Measurements from ENCODE around the gene IKZF3.
A peak's percentile ranks its signal among the peaks of the same experiment; 100 is the strongest.

IKZF3 gene

DNA sequence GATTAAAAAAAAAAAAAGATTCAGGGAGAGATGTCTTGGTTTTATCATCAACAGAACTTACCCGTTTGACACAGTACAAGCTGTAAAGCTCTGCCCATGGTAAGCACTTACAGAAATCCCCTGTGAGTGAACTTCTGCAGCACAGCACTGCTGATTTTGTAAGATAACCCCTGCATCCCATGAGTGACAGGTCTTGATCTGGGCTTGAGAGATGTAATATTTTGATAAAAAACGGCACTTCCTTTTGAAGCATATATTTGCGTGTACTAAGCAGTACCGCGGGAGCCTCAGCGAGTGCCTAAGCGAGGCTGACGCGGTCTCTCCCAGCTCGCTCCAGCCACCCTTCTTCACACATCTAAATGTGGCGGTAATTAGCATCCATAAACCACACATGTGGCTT is 50.5 kb downstream of the IKZF3 start:
- Mint-ChIP-seq H3K4me1 (ENCODE audit: low read depth) (peaks cover 78% of the 10 kb centered on the region), H3K4me3 (peak overlapping the region; percentile 72), H3K36me3 (ENCODE audit: low read depth) (peaks cover 85% of the 10 kb centered on the region)

DNA sequence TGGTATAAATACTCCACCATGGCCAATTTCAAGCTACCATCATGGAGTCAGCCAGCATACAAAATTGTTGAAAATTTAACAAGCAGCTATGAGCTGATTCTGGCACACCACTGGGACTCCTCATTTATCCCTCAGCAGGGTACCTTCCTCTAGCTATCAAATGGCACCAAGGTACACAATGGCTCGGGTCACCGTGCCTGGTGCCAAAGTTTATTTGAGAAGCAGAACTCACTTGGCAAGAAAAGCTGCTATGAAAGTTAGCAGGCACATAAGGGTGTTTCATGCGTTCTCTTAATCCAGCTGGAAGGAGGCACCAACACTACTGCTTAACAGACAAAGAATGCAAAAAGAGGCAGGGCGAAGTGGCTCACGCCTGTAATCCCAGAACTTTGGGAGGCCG is 51.6 kb downstream of the IKZF3 start:
- H3K4me1 Mint-ChIP-seq (ENCODE audit: low read depth) = peaks cover 79% of the 10 kb centered on the region

More for the DNA sequence above, 50.5 kb downstream of the IKZF3 start:
- Mint-ChIP-seq H3K27ac (peak overlapping the region; percentile 90), H3K27me3 (no peaks in the 10 kb centered on the region), H3K9me3 (no peaks in the 10 kb centered on the region)

DNA sequence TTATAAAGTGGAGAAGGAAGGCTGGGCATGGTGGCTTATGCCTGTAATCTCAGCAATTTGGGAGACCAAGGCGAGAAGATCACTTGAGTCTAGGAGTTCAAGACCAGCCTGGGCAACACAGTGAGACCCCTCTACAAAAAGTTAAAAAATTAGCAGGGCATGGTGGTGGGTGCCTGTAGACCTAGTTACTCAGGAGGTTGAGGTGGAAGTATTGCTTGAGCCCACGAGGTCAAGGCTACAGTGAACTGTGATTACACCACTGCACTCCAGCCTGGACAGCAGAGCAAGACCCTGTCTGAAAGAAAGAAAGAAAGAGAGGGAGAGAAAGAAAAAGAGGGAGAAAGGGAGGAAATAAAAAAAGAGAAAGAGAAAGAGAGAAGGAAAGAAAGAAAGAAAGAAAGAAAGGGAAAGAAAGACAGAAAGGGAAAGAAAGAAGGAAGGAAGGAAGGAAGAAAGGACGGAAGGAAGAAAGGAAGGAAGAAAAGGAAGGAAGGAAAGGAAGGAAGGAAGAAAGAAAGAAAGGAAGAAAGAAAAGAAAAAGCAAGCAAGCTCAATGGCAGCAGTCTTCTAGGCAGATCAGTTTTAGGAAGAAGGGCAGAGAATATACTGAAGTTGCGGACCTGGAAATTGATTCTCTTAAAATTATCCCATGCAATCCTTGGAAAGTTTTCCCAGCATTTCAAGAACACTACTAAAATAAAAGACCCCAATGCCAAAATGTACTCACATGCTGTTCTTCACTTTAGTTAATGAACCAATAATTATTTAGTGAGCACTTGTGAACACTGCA is 53.0 kb downstream of the IKZF3 start:
- H3K27me3 Mint-ChIP-seq = no peaks in the 10 kb centered on the region
- peak overlapping the region; percentile 77 for H3K27ac Mint-ChIP-seq
- no peaks in the 10 kb centered on the region for H3K9me3 Mint-ChIP-seq
- H3K4me1 Mint-ChIP-seq (ENCODE audit: low read depth) = peaks cover 90% of the 10 kb centered on the region
- H3K4me3 Mint-ChIP-seq = no peak overlapping the region
- peaks cover 84% of the 10 kb centered on the region for H3K36me3 Mint-ChIP-seq (ENCODE audit: low read depth)

More for the DNA sequence above, 51.6 kb downstream of the IKZF3 start:
- H3K27me3 Mint-ChIP-seq = no peaks in the 10 kb centered on the region
- no peaks in the 10 kb centered on the region for H3K9me3 Mint-ChIP-seq
- peaks cover 82% of the 10 kb centered on the region for H3K36me3 Mint-ChIP-seq (ENCODE audit: low read depth)
- no peak overlapping the region for H3K27ac Mint-ChIP-seq
- peak overlapping the region; percentile 26 for H3K4me3 Mint-ChIP-seq

DNA sequence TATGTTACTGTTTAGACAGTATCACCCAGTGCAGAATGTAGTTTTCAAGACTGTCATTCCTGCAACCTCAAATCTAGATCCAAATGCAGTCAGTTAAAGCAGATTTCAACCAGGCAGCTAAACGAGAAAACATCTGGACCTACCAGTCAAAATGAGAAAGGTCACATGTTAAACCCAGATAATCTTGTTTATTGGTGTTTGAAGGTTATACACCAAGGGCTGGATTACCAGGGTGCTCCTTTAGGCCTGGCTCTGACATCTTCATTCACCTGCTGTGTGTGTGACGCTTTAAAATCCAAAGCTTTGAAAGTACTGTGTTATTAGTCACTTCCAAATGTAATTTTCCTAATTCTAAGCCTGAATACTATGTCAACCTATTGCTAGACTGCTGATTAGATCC is 54.9 kb downstream of the IKZF3 start:
- H3K27ac Mint-ChIP-seq = no peak overlapping the region
- no peaks in the 10 kb centered on the region for H3K9me3 Mint-ChIP-seq
- peaks cover 84% of the 10 kb centered on the region for H3K36me3 Mint-ChIP-seq (ENCODE audit: low read depth)
- H3K4me1 Mint-ChIP-seq (ENCODE audit: low read depth) = peaks cover 87% of the 10 kb centered on the region
- H3K27me3 Mint-ChIP-seq = no peaks in the 10 kb centered on the region
- H3K4me3 Mint-ChIP-seq = no peak overlapping the region

DNA sequence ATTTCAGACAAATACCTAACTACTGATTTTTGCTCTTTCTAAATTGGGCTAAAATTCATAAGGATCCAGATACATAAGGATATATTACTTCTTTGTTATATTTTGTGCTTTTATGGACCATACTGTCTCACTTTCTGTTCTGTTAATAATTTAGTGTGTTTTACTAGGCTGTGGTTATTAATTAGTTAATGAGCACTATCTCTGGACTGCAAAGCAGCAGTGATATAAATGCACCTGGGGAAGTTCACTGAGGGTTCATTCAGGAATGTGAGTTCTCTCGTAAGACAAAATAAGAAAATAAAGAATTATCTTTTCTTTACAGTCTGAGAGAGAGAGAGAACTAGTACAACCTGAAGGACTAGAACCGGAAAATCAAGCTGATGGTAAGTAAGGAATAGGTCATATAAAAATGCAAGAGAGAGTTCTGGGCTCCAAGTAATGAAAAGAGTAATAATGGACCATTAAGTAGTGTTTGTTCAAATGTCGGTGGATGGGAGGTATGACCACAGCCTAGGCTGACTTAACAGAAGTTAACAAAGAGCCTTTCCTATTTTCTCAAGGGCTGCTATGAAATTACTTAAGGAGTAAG is 55.6 kb downstream of the IKZF3 start:
- H3K27me3 Mint-ChIP-seq = no peaks in the 10 kb centered on the region
- peaks cover 82% of the 10 kb centered on the region for H3K36me3 Mint-ChIP-seq (ENCODE audit: low read depth)
- no peak overlapping the region for H3K27ac Mint-ChIP-seq
- no peaks in the 10 kb centered on the region for H3K9me3 Mint-ChIP-seq
- H3K4me3 Mint-ChIP-seq = no peak overlapping the region
- peaks cover 80% of the 10 kb centered on the region for H3K4me1 Mint-ChIP-seq (ENCODE audit: low read depth)

DNA sequence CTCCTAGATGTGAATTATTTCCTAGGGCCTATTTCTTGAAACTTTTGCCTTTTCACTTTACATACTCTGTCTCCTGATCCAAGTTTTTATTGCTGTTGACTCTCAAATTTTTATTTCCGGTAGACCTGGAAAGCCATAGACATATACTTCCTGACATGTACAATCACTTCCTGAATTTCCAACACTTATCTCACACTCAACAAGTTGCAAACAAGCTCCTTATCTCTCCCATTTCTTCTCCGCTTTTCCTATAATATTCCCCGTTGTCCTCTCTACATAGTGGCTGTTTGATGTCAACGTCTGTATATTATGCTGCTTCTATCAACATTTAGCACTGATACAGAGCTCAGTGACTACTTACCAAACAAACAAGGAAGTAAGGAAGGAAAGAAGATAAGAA is 59.3 kb downstream of the IKZF3 start:
- H3K27ac Mint-ChIP-seq = peak overlapping the region; percentile 27
- H3K4me3 Mint-ChIP-seq = no peak overlapping the region
- no peaks in the 10 kb centered on the region for H3K27me3 Mint-ChIP-seq
- H3K4me1 Mint-ChIP-seq (ENCODE audit: low read depth) = peaks cover 80% of the 10 kb centered on the region
- H3K36me3 Mint-ChIP-seq (ENCODE audit: low read depth) = peaks cover 71% of the 10 kb centered on the region
- no peaks in the 10 kb centered on the region for H3K9me3 Mint-ChIP-seq

DNA sequence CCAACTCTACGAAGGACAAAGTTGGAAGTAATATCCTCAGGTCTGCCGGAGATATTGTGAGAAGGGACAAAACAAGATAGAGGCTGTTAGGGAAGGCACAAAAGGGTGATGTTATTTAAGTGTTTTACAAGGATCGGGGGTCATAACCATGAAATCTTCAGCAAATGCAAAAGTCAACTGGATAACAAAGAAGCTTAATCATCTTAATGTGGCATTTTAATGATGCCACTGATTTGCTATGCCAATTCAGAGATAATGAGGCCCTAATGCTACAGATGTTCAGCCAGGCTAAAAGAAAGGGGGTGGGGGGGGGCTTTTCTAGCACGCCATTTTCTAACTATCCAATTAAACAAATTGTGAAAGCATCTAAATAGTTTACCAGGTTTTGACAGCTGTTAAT is 63.1 kb downstream of the IKZF3 start:
- H3K27ac Mint-ChIP-seq = peak overlapping the region; percentile 81
- peaks cover 71% of the 10 kb centered on the region for H3K36me3 Mint-ChIP-seq (ENCODE audit: low read depth)
- H3K9me3 Mint-ChIP-seq = no peaks in the 10 kb centered on the region
- peaks cover 80% of the 10 kb centered on the region for H3K4me1 Mint-ChIP-seq (ENCODE audit: low read depth)
- no peaks in the 10 kb centered on the region for H3K27me3 Mint-ChIP-seq
- H3K4me3 Mint-ChIP-seq = peak overlapping the region; percentile 56

DNA sequence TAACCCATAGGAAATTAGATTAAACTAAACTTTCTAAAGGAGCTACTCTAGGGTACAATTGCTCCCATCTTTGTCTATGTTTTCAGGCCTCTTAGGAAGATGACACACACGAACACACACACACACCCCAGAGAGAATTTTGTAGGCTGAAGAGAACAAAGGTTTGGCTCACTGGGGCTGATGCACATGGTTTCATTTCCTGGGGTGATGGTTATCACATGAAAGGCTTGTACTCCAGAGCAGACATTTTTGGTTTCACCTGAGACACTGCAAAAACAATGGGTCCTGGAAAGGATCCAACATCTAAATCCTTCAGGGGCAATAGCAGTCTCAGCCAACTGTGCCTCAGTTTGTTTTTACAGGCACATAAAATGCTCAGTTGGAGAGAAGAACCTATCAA is 63.6 kb downstream of the IKZF3 start:
- H3K27ac Mint-ChIP-seq = peak overlapping the region; percentile 81
- peak overlapping the region; percentile 56 for H3K4me3 Mint-ChIP-seq
- H3K27me3 Mint-ChIP-seq = no peaks in the 10 kb centered on the region
- peaks cover 76% of the 10 kb centered on the region for H3K4me1 Mint-ChIP-seq (ENCODE audit: low read depth)
- peaks cover 67% of the 10 kb centered on the region for H3K36me3 Mint-ChIP-seq (ENCODE audit: low read depth)
- H3K9me3 Mint-ChIP-seq = no peaks in the 10 kb centered on the region

DNA sequence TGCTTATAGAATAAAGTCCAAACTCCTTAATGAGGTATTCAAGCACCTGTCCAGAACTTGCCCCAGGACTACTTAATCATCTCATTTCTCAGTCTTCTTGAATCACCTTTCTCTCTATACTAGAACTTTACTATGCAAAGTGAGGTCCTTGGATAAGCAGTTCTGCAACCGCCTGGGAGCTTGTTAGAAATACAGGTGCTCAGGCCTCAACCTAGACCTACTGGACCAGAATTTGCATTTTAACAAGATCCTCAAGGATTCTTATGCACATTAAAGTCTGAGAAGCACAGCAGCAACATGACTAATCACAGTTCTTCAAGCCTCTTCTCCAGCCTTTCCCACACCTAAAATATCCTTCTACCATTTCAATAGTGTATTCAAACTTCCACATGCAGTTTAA is 64.7 kb downstream of the IKZF3 start:
- peaks cover 77% of the 10 kb centered on the region for H3K4me1 Mint-ChIP-seq (ENCODE audit: low read depth)
- H3K27ac Mint-ChIP-seq = peak overlapping the region; percentile 54
- no peaks in the 10 kb centered on the region for H3K27me3 Mint-ChIP-seq
- H3K9me3 Mint-ChIP-seq = no peaks in the 10 kb centered on the region
- no peak overlapping the region for H3K4me3 Mint-ChIP-seq
- H3K36me3 Mint-ChIP-seq (ENCODE audit: low read depth) = peaks cover 64% of the 10 kb centered on the region

DNA sequence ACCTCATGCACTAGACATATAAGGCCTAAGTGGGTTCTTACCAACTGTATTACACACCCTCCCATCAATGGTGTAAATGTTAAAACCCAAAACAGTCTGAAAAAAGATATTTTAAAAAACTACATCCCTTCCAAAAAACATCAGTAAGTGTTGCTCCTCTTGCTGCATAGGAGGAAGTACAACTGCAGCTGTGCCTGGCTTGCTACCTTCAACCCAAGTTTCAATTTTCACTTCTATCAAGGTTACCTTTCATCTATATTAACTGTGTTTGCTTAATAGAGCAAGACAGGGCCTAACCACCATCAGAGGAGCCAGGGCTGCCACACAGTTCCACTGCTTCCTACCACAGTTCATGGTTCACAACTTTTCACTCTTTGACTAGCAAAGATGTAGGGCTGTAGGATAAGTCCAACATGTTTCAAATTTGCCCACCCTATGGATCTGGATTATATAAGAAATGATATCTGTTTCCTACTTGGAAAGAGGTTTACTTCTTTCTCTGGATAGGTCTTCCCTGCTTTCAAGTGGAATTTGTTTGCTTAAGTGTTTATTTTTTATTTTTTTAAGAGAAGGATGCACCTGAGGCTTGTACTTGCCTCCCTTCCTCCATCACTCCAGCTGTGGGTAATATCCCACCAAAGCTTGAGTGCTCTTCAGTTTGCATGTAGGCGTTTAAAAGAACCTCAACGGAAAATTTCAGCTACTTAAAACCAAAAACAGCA is 69.7 kb downstream of the IKZF3 start:
- Mint-ChIP-seq H3K27me3 (no peaks in the 10 kb centered on the region), H3K27ac (peak overlapping the region; percentile 91), H3K4me3 (peak overlapping the region; percentile 64), H3K4me1 (ENCODE audit: low read depth) (peaks cover 87% of the 10 kb centered on the region), H3K9me3 (no peaks in the 10 kb centered on the region), H3K36me3 (ENCODE audit: low read depth) (peaks cover 80% of the 10 kb centered on the region)

DNA sequence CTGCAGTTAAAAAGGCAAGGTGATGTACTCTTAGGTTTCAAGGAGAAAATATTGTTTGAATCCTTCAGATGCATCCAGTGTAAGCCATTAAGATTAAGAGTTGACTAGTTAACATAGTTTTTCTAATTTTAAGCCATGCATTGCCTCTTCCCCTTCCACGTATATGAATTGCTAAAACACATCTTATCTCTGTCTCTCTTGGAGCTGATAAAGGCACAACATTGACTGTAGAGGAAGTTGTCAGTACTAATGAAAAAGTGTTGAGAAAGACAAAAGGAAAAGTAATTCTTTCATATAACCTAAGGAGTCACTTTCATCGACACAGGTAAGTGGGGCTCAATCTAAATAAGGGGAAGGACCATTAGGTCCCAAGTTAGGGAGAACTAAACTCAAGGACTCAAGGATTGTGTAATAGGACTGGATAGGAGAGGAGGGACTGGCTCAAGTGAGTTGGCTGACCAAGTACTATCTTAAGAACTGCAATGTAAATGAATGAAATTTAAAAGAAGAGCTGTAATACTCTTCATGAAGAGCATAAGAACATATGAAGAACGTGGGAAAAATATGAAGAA is 70.7 kb downstream of the IKZF3 start:
- peaks cover 81% of the 10 kb centered on the region for H3K4me1 Mint-ChIP-seq (ENCODE audit: low read depth)
- H3K36me3 Mint-ChIP-seq (ENCODE audit: low read depth) = peaks cover 76% of the 10 kb centered on the region
- H3K27ac Mint-ChIP-seq = peak overlapping the region; percentile 91
- H3K9me3 Mint-ChIP-seq = no peaks in the 10 kb centered on the region
- H3K4me3 Mint-ChIP-seq = peak overlapping the region; percentile 57
- no peaks in the 10 kb centered on the region for H3K27me3 Mint-ChIP-seq

DNA sequence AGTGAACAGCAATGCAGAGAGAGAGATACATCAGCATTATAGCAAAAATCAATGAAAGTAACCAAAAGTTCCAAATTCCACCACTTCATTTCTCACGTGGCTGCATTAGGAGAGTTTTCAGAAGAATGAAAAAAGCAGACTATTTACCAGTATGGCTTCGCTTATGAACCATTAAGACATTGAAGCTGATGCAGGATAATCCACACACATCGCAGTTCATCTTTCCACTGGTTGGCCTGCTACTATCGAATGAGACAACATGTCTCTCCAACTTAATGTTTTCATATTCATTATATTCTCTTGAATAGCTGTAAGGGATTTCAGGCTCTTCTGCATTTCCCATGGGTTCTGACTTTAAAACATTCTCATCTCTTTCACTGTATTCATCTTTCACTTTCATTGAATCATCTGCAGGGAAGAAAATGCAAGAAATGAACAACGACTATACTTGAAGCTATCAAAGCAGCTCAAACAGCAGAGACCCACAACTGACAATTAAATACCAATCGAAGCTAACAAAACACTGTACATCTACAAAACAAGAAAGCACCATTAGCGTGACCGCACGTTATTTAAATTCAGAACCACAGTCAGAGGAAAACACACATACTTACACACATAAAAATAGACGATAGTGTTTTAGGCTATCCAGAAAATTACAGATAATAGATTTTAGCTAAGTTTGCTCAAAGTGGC is 71.4 kb downstream of the IKZF3 start:
- H3K36me3 Mint-ChIP-seq (ENCODE audit: low read depth) = peaks cover 77% of the 10 kb centered on the region

DNA sequence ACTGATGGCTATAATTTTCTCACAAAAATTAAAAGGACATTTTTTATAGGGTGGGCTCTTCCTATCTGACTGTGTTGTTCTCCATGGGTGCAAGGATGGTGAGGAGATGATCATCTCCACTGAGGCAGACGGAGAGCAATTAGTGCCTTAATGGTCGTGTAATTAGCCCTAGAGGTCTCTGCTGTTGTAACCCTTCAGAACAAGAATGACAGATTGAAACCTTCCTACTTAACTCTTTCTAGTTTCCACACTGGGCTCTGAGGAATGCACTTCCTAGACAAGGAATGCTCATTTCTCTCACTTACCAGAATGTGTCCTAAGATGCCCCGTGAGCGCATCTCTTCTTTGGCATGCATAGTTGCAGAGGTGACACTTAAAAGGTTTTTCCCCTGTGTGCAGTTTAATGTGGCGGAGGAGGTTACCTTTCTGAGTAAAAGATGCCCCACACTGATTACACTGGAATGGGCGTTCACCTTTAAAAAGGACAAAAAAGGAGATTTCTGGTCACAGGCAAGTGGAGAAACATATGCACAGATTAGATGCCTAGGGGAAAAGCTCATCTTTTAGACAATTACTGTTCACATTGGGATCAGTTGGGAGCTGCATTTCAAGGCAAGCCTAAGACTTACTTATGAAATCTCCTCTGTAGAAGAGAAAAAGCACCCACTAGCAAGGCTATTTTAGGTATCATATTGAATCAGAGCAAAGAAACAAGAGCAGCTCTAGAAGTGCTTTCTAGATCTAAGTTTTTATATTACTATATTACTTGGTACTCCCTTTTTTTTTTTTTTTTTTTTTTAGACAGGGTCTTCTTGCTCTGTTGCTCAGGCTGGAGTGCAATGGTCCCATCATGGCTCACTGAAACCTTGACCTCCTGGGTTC is 72.8 kb downstream of the IKZF3 start:
- H3K4me1 Mint-ChIP-seq (ENCODE audit: low read depth) = peaks cover 85% of the 10 kb centered on the region
- H3K9me3 Mint-ChIP-seq = no peaks in the 10 kb centered on the region
- no peaks in the 10 kb centered on the region for H3K27me3 Mint-ChIP-seq
- H3K27ac Mint-ChIP-seq = peak overlapping the region; percentile 88
- H3K4me3 Mint-ChIP-seq = peak overlapping the region; percentile 66
- H3K36me3 Mint-ChIP-seq (ENCODE audit: low read depth) = peaks cover 81% of the 10 kb centered on the region

More for the DNA sequence above, 71.4 kb downstream of the IKZF3 start:
- Mint-ChIP-seq H3K4me1 (ENCODE audit: low read depth) (peaks cover 82% of the 10 kb centered on the region), H3K27me3 (no peaks in the 10 kb centered on the region), H3K27ac (peak overlapping the region; percentile 88), H3K9me3 (no peaks in the 10 kb centered on the region), H3K4me3 (peak overlapping the region; percentile 66)
